ENCODE measurements around the gene SPC25. TPM values are rescaled to one million over a fixed set of nuclear protein-coding genes. Genes with fewer than 3 reads are reported as not detected.
"Not testable (repeated sequence)": the region's sequence is repeated elsewhere in the genome, so short reads cannot be mapped to it uniquely, and the experiment has no call there.

SPC25 gene
- total and polyA plus RNA-seq, 4 donors = 0.58 to 8.2 (median 2.1) TPM; not detected in 1

DNA sequence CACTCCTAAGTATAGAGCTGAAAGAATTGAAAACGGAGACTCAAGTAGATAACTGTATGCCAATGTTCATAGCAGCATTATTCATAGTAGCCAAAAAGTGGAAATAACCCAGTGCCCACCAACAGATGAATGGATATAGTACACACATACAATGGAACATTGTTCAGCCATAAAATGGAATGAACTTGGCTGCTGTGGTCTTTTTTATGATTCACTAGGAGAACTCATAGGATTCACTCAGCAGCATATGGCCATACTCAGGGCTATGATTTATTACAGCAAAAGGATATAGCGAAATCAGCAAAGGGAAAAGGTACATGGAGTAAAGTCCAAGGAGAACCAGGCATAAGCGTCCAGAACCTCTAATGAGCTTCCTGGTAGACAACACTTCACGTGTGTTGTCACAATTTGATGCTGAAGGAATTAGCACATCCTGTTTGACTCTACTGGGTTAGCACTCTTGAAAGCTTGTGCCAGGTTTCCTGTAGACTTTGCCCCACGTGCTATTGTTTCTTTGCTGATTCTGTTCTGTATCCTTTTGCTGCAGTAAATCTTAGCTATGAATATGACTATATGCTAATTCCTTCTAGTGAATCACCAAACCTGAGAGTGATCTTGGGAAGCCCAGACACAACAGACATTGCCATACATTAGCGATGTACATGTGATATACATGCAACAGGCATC lies 15.7 kb downstream of the SPC25 start:
- Histone ChIP-seq H3K36me3 (ENCODE audit: control insufficient read depth in 4 of 4, insufficient read depth in 3 of 4, low read depth in 1 of 4, low read length in 3 of 4) (no peaks in the 10 kb centered on the region), H3K27me3 (ENCODE audit: control insufficient read depth in 4 of 4, insufficient read depth in 4 of 4, low read length in 3 of 4) (no peaks in the 10 kb centered on the region), H3K9me3 (ENCODE audit: control insufficient read depth in 4 of 4, low read length in 3 of 4) (no peaks in the 10 kb centered on the region), H3K4me1 (ENCODE audit: control insufficient read depth in 4 of 4, insufficient read depth in 4 of 4, low read length in 3 of 4) (no peaks in the 10 kb centered on the region), H3K4me3 (ENCODE audit: low read depth in 1 of 3, low read length in 3 of 3) (no peak overlapping the region), H3K9ac (ENCODE audit: low read depth in 1 of 2, low read length in 2 of 2) (no peak overlapping the region), H3K27ac (ENCODE audit: low read depth in 1 of 2, low read length in 2 of 2) (no peak overlapping the region)
- DNase-seq (ENCODE audit: low spot score) = no peak
- no peak for TF ChIP-seq FOXA2 (IDR thresholded peaks at IDR 0.05)
- no peak for TF ChIP-seq SP1 (IDR thresholded peaks at IDR 0.05)
- no peak for TF ChIP-seq JUND (IDR thresholded peaks at IDR 0.05)
- TF ChIP-seq HNF4A (conservative IDR thresholded peaks at IDR 0.05) = no peak
- no peak for TF ChIP-seq HNF4G (IDR thresholded peaks at IDR 0.05)
- no peak for TF ChIP-seq FOXA1 (IDR thresholded peaks at IDR 0.05)
- no peak for TF ChIP-seq EGR1 (IDR thresholded peaks at IDR 0.05; ENCODE audit: low read depth in 2 of 2)
- no peak for TF ChIP-seq RAD21 (IDR thresholded peaks at IDR 0.05)
- no peak for TF ChIP-seq GABPA (IDR thresholded peaks at IDR 0.05 in 1 of 2, conservative IDR thresholded peaks at IDR 0.05 in 1 of 2)
- TF ChIP-seq NR2F2 (IDR thresholded peaks at IDR 0.05) = no peak
- TF ChIP-seq TAF1 (conservative IDR thresholded peaks at IDR 0.05) = no peak
- TF ChIP-seq, protein P1, sequence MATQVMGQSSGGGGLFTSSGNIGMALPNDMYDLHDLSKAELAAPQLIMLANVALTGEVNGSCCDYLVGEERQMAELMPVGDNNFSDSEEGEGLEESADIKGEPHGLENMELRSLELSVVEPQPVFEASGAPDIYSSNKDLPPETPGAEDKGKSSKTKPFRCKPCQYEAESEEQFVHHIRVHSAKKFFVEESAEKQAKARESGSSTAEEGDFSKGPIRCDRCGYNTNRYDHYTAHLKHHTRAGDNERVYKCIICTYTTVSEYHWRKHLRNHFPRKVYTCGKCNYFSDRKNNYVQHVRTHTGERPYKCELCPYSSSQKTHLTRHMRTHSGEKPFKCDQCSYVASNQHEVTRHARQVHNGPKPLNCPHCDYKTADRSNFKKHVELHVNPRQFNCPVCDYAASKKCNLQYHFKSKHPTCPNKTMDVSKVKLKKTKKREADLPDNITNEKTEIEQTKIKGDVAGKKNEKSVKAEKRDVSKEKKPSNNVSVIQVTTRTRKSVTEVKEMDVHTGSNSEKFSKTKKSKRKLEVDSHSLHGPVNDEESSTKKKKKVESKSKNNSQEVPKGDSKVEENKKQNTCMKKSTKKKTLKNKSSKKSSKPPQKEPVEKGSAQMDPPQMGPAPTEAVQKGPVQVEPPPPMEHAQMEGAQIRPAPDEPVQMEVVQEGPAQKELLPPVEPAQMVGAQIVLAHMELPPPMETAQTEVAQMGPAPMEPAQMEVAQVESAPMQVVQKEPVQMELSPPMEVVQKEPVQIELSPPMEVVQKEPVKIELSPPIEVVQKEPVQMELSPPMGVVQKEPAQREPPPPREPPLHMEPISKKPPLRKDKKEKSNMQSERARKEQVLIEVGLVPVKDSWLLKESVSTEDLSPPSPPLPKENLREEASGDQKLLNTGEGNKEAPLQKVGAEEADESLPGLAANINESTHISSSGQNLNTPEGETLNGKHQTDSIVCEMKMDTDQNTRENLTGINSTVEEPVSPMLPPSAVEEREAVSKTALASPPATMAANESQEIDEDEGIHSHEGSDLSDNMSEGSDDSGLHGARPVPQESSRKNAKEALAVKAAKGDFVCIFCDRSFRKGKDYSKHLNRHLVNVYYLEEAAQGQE (IDR thresholded peaks at IDR 0.05) = no peak
- no peak for TF ChIP-seq RXRA (IDR thresholded peaks at IDR 0.05)
- no peak for TF ChIP-seq YY1 (IDR thresholded peaks at IDR 0.05)
- TF ChIP-seq, protein P2, sequence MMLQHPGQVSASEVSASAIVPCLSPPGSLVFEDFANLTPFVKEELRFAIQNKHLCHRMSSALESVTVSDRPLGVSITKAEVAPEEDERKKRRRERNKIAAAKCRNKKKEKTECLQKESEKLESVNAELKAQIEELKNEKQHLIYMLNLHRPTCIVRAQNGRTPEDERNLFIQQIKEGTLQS (IDR thresholded peaks at IDR 0.05) = no peak
- TF ChIP-seq, protein P3, sequence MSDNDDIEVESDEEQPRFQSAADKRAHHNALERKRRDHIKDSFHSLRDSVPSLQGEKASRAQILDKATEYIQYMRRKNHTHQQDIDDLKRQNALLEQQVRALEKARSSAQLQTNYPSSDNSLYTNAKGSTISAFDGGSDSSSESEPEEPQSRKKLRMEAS (IDR thresholded peaks at IDR 0.05) = no peak
- TF ChIP-seq, protein P4, sequence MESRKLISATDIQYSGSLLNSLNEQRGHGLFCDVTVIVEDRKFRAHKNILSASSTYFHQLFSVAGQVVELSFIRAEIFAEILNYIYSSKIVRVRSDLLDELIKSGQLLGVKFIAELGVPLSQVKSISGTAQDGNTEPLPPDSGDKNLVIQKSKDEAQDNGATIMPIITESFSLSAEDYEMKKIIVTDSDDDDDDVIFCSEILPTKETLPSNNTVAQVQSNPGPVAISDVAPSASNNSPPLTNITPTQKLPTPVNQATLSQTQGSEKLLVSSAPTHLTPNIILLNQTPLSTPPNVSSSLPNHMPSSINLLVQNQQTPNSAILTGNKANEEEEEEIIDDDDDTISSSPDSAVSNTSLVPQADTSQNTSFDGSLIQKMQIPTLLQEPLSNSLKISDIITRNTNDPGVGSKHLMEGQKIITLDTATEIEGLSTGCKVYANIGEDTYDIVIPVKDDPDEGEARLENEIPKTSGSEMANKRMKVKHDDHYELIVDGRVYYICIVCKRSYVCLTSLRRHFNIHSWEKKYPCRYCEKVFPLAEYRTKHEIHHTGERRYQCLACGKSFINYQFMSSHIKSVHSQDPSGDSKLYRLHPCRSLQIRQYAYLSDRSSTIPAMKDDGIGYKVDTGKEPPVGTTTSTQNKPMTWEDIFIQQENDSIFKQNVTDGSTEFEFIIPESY (IDR thresholded peaks at IDR 0.05) = no peak
- WGBS = 88% methylated on average over 6 of the region's 6 CpGs

DNA sequence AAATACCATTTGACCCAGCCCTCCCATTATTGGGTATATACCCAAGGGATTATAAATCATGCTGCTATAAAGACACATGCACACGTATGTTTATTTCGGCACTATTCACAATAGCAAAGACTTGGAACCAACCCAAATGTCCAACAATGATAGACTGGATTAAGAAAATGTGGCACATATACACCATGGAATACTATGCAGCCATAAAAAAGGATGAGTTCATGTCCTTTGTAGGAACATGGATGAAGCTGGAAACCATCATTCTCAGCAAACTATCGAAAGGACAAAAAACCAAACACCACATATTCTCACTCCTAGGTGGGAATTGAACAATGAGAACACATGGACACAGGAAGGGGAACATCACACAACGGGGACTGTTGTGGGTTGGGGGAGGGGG lies 19.4 kb downstream of the SPC25 start:
- WGBS = over 99% methylated on average over 4 of the region's 4 CpGs
- not testable (repeated sequence) for H3K36me3 ChIP-seq (ENCODE audit: control insufficient read depth in 4 of 4, insufficient read depth in 3 of 4, low read depth in 1 of 4, low read length in 3 of 4); DNase-seq (ENCODE audit: low spot score); H3K4me3 ChIP-seq (ENCODE audit: low read depth in 1 of 3, low read length in 3 of 3); H3K9me3 ChIP-seq (ENCODE audit: control insufficient read depth in 4 of 4, low read length in 3 of 4); H3K9ac ChIP-seq (ENCODE audit: low read depth in 1 of 2, low read length in 2 of 2); H3K27me3 ChIP-seq (ENCODE audit: control insufficient read depth in 4 of 4, insufficient read depth in 4 of 4, low read length in 3 of 4); H3K27ac ChIP-seq (ENCODE audit: low read depth in 1 of 2, low read length in 2 of 2); H3K4me1 ChIP-seq (ENCODE audit: control insufficient read depth in 4 of 4, insufficient read depth in 4 of 4, low read length in 3 of 4)

DNA sequence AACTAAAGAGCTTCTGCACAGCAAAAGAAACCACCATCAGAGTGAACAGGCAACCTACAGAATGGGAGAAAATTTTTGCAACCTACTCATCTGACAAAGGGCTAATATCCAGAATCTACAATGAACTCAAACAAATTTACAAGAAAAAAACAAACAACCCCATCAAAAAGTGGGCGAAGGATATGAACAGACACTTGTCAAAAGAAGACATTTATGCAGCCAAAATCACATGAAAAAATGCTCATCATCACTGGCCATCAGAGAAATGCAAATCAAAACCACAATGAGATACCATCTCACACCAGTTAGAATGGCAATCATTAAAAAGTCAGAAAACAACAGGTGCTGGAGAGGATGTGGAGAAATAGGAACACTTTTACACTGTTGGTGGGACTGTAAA lies 19.9 kb downstream of the SPC25 start:
- H3K4me1 ChIP-seq (ENCODE audit: control insufficient read depth in 4 of 4, insufficient read depth in 4 of 4, low read length in 3 of 4); H3K36me3 ChIP-seq (ENCODE audit: control insufficient read depth in 4 of 4, insufficient read depth in 3 of 4, low read depth in 1 of 4, low read length in 3 of 4); DNase-seq (ENCODE audit: low spot score); H3K9ac ChIP-seq (ENCODE audit: low read depth in 1 of 2, low read length in 2 of 2); H3K27me3 ChIP-seq (ENCODE audit: control insufficient read depth in 4 of 4, insufficient read depth in 4 of 4, low read length in 3 of 4); H3K9me3 ChIP-seq (ENCODE audit: control insufficient read depth in 4 of 4, low read length in 3 of 4); H3K27ac ChIP-seq (ENCODE audit: low read depth in 1 of 2, low read length in 2 of 2); H3K4me3 ChIP-seq (ENCODE audit: low read depth in 1 of 3, low read length in 3 of 3): not testable (repeated sequence)
- WGBS = 100% methylated on average over 1 of the region's 1 CpG

DNA sequence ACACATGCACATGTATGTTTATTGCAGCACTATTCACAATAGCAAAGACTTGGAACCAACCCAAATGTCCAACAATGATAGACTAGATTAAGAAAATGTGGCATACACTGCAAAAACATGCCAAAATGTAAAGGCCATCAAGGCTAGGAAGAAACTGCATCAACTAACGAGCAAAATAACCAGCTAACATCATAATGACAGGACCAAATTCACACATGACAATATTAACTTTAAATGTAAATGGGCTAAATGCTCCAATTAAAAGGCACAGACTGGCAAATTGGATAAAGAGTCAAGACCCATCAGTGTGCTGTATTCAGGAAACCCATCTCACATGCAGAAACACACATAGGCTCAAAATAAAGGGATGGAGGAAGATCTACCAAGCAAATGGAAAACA lies 23.1 kb downstream of the SPC25 start:
- 100% methylated on average over 1 of the region's 1 CpG for WGBS
- not testable (repeated sequence) for H3K9ac ChIP-seq (ENCODE audit: low read depth in 1 of 2, low read length in 2 of 2); H3K4me1 ChIP-seq (ENCODE audit: control insufficient read depth in 4 of 4, insufficient read depth in 4 of 4, low read length in 3 of 4); H3K27me3 ChIP-seq (ENCODE audit: control insufficient read depth in 4 of 4, insufficient read depth in 4 of 4, low read length in 3 of 4); H3K4me3 ChIP-seq (ENCODE audit: low read depth in 1 of 3, low read length in 3 of 3); DNase-seq (ENCODE audit: low spot score); H3K9me3 ChIP-seq (ENCODE audit: control insufficient read depth in 4 of 4, low read length in 3 of 4); H3K36me3 ChIP-seq (ENCODE audit: control insufficient read depth in 4 of 4, insufficient read depth in 3 of 4, low read depth in 1 of 4, low read length in 3 of 4); H3K27ac ChIP-seq (ENCODE audit: low read depth in 1 of 2, low read length in 2 of 2)
